Thyroid gland (tissue), 4 donors: Measurements from ENCODE around the gene ARHGEF11.

Source experiments
- POLR2A ChIP-seq, 2 donors: fragments of 450-650 bp; IDR thresholded peaks; one replicate each; pipeline ENCODE4 v1.6.1; 2017; ENCODE audit warnings: antibody characterized with exemption in 2 of 2, mild to moderate bottlenecking in 2 of 2, moderate library complexity in 1 of 2
- TF ChIP-seq, protein P1 (sequence below), 6 experiments: fragments of 200-600 bp in 3 of 6; fragments of 450-650 bp in 3 of 6; sonication (generic) in 3 of 6; IDR thresholded peaks; one replicate each; pipeline ENCODE4 v1.5.1; 2016 to 2019; ENCODE audit warnings: antibody characterized with exemption in 6 of 6, mild to moderate bottlenecking in 2 of 6, inconsistent platforms in 1 of 6, moderate library complexity in 1 of 6

DNA sequence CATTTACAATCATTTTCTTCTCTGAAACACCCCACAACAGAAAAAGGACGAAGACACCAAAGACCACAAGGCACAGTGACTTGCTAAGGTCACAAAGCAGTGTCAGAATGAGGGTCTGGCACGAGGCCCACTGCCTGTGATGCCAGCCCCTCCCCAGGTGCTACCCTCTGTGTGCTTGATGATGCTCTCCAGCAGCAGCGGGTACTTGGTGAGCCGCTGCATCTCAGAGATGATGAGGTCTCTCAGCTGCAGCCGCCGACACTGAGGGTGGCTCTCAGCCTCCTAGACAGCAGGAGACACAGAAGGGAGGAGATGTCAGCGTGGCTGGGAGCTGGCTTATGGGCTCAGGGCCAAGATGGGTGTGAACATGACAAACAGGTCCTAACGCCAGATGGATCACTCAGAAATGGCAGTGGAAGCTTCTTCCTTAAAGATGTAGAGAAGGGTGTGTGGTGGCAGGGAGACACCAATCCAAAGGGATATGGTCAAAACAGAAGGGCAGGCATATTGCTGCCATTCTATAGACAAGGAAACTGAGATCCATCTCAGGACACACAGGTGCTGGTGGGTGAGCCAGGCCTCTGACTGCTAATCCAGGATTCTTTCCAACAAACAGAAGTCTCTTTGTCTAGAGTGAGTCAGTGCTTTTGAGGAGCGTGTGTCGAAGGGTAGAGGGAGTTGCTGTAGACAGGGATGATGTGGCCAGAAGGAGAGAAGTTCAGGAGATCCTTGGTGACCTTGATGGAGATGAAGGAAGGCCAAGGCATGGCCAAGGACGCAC is 99.5 kb downstream of the ARHGEF11 start:
- TF ChIP-seq, protein P1, sequence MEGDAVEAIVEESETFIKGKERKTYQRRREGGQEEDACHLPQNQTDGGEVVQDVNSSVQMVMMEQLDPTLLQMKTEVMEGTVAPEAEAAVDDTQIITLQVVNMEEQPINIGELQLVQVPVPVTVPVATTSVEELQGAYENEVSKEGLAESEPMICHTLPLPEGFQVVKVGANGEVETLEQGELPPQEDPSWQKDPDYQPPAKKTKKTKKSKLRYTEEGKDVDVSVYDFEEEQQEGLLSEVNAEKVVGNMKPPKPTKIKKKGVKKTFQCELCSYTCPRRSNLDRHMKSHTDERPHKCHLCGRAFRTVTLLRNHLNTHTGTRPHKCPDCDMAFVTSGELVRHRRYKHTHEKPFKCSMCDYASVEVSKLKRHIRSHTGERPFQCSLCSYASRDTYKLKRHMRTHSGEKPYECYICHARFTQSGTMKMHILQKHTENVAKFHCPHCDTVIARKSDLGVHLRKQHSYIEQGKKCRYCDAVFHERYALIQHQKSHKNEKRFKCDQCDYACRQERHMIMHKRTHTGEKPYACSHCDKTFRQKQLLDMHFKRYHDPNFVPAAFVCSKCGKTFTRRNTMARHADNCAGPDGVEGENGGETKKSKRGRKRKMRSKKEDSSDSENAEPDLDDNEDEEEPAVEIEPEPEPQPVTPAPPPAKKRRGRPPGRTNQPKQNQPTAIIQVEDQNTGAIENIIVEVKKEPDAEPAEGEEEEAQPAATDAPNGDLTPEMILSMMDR (IDR thresholded peaks at IDR 0.05), result no peak
- no peak for TF ChIP-seq POLR2A (IDR thresholded peaks at IDR 0.05)
